GM21529 (cell line): ENCODE results near the gene FOXF2.

Experiments used
- ATAC-seq: cut with Tn5 transposase; IDR thresholded peaks from one replicate; pipeline ENCODE4 v1.9.1; 2021; ENCODE audit not compliant: unreplicated experiment

The FOXF2 gene

DNA sequence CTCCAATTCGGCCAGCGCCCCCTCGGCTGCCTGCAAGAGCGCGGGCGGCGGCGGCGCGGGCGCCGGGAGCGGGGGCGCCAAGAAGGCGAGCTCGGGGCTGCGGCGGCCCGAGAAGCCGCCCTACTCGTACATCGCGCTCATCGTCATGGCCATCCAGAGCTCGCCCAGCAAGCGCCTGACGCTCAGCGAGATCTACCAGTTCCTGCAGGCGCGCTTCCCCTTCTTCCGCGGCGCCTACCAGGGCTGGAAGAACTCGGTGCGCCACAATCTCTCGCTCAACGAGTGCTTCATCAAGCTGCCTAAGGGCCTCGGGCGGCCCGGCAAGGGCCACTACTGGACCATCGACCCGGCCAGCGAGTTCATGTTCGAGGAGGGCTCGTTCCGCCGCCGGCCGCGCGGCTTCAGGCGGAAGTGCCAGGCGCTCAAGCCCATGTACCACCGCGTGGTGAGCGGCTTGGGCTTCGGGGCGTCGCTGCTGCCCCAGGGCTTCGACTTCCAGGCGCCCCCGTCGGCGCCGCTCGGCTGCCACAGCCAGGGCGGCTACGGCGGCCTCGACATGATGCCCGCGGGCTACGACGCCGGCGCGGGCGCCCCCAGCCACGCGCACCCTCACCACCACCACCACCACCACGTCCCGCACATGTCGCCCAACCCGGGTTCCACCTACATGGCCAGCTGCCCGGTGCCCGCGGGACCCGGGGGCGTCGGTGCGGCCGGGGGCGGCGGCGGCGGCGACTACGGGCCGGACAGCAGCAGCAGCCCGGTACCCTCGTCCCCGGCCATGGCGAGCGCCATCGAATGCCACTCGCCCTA lies 963 bp downstream of the FOXF2 start:
- ATAC-seq, result no peak

- no peak for ATAC-seq
These were observed 1.8 kb downstream of the FOXF2 start for GRCh38 chr6:1390946-1391799.

DNA sequence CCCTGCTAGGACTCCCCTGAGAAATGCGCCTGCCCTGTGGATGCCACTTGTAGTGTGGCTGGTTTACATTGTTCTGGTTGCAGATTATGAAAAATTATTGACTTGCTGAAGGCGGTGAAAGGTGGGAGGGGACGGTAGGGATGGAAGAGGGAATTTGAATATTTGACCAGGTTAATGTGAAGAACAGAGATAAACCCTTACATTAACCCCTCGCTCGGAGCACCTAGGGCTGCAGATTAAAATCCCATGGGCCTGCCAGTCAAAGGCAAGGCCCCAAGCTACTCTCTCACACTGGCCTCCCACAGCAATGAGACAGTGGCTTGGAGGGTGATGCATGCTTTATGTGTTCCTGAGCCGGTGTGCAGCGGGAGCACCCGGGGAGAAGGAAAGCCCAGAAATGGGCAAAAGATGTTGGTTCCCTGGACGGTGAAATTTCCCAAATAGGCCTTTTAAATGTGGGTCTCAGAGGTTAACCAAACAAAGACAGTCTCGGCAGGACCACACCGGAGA lies 2.5 kb downstream of the FOXF2 start:
- ATAC-seq, result no peak

DNA sequence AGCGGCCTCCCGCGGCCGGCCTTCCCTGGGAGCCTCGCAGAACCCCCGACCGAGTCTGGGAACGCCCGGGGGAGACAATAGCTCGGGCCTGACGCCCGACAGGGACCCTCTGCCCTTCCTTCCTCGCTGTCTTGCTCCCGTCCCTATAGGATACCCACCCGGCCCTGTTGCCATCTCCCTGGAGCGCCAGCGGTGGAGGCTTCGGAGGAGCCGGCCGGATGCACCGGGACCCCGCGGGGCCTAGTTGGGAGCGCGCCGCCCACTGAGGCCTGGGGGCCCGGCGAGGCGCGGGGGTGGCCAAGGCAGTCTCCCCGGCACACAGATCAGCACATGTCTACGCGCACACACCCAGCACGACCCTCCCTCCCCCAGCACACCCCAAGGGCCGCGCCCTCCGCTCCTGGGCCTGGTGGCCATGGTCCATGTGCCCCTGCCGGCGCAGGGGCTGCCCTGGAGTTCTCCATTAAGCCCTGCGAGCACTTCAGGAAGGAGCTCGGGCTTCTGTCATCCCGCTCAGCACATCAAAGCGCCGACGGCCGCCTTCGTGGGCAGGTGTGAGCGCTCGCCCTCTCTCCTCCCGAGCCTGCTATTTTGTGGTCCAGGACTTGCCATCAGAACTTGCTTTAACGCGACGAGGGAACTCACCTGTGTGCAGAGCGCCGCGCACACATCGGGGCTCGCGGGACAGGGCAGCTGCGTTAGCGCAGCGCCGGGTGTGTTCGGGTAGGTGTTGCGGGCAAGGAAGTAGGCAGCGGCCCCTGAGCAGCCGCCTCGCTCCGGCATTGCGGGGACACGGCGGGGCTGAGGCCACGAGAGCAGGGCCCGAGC lies 3.7 kb downstream of the FOXF2 start:
- ATAC-seq, result no peak

- ATAC-seq, result no peak
These were observed 4.4 kb downstream of the FOXF2 start for GRCh38 chr6:1393641-1394283.

DNA sequence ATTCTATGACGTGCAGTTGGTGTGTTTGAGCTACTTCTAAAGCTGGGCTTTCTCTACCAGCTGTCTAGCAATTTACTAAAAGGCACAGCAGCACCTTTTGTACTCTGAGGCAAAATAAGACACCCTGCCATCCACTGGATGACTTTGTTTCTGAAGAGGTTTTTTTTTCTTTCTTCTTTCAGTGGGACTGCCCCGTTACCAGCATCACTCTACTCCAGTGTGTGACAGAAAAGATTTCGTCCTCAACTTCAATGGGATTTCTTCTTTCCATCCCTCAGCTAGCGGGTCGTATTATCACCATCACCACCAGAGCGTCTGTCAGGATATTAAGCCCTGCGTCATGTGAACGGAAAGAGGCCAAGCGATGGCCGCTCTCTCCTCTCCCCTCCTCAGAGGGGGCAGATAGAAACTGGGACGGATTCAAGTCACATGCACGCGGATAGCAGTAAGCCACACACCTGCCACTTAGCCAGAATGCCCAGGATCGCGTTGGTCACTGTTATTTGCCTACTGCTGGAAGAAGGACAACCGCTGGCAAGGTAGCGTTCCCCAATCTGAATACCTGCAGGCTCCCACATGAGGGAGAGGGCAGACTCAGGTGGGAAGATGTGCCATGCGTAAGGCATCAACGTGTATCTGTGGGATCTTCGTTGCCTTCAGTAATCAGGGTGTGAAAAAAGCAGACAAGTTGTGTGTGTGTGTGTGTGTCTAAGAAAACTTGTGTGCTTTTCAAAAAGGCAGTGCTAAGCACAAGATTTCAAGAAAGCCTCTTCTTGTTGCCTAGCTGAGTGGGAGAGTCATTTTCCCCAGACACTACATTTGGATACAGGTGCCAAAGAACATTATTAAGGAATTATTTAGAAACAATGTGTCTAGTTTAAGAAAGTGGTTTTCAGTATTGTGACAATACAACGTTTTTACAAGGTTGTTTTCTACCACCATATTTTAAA lies 5.4 kb downstream of the FOXF2 start:
- ATAC-seq, result no peak

DNA sequence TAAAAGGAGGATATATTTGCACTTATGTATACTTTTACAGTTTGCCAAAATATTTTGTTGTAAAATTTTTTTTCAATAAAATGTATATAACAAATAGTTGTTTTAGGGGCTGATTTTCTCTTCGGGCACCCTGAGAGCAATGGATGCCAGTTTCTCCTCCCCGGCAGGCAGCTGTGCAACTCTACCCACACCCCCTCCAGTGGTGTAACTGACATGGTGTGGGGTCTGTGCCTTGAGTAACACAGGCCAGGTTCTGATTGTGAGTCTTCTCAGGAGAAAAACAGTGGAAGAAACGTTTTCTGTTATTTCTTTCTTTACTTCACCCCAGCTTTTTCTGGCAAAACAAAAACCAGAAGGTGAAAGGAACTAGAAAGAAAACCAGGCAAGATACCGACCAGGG lies 6.1 kb downstream of the FOXF2 start:
- ATAC-seq, result no peak

DNA sequence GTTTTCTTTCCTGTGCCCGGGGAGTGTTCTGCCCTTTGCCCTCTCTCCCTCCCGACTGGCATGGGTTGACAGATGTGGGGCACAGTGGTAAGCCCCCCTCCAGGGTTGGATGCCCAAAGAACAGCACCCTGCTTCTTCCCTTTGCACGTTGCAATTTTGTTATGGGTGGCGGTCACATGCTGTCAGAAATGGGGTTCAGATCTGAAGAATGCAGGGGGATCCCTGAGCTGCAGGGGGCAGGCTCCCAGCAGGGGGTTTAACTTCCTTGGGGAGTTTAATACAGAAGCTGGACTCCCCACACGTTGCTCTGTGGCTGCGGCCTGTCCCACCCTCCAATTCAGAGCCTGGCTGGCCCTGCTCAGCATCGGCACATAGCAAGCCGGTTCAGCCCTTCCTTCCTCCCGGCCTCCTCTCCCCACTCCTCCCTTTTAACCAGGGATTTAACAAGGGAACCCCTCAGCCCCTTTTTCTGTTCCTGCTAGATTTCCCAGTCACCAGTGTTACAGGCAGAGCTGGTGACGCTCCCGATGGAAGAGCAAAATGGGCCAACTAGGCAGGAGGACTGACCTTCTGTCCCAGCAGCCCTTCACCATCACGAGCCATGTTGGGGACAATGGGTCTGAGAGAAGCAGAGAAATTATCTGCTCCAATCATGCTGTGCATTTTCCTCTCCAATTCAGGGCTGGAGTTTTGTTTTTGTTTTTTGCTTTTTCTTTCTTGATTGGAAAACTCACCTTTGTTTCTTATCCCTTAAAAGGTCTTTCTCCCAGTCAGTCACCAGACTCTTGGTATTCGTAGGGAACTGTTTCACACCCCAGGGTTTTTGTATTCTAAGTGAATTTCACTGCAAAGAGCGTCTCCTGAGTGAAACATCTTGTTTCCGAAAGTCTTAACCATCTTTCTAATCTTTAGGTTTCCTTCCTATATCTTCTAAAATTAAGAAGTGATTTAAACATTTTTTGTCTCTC lies 6.8 kb downstream of the FOXF2 start:
- ATAC-seq, result no peak

DNA sequence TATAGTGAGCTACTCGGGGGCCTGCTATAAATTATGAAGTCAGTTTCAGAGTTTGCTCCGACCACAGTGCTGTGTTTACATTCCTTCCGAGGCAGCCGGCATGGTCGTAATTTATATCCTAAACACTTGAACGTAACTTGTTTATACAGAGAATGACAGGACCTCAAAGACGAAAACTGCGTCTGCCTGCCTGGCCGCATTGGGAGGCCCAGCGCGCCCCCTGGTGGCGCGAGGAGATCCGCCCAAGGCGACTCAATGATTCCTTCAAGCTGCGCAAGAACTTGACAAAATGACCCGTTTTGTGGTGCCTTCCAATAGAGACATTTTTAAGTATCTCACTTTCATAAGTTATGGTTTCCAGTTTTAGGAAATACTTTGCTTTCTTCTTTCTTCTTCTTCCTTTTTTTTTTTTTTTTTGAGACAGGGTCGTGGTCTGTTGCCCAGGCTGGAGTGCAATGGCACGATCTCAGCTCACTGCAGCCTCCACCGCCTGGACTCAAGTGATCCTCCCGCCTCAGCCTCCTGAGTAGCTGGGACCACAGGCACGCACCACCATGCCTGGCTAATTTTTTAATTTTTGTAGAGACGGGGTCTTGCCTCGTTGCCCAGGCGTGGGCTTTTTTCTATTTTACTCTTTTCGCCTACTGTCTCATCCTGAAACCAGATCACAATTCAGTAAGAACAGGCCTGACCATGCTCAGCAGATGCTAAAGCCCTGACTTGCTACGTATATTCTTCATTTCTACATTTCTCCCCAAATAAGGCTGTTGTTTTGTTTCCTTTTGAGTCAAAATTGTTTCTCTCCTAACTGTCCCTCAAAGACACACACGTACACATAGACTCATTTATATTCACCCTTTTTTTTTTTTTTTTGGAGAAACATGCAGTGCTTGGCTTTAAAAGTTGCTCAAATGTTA lies 7.8 kb downstream of the FOXF2 start:
- ATAC-seq, result peak; percentile 79

GRCh38 chr6:1399085-1399780 lies 9.9 kb downstream of the FOXF2 start:
- no peak for ATAC-seq

DNA sequence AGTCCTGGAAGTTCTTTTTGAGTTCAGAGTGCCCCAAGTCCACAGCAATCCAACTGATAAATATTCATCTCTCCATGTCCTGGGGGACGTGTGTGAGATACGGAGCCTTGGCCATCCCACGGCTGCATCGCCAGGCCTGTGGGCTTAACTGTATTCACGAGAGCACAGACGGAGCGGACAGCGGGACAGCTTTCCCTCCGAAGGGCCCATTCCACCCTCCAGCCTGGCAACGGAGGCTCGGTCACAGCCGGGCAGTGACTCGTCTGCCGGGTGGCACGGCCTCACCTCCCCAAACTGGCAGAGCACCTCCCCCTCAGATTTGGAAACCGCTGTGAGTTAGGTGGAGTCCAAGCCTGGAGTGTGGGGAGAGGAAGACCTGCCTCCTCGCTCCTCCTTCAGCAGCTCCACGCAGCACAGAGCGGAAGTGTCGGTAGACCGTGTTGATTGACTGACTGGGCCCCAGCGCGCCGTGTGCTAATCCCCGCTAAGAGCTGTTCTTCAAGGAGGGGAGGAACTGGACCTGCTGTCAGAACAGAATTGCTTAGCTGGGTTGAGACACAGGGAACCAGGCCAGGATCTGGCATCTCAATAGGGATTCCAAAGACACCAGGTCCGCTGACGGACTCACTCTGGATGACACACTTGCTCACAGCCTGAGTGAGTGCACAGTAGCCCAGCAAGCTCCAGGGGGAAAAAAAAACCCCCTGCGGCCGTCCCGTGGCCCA lies 10.9 kb downstream of the FOXF2 start:
- ATAC-seq, result no peak

GRCh38 chr6:1402369-1402768 lies 13.0 kb downstream of the FOXF2 start:
- no peak for ATAC-seq

GRCh38 chr6:1402868-1403267 lies 13.5 kb downstream of the FOXF2 start:
- ATAC-seq, result no peak

GRCh38 chr6:1403851-1404712 lies 14.7 kb downstream of the FOXF2 start:
- no peak for ATAC-seq

GRCh38 chr6:1404713-1405098 lies 15.3 kb downstream of the FOXF2 start:
- ATAC-seq, result no peak
